IPS-15b (cell line): ENCODE data around the gene PHLPP1.

ENCODE experiments used
- H3K27me3 ChIP-seq: one replicate; pipeline ENCODE4 v1.6.1; 2013; ENCODE audit warnings: low read length; ENCODE audit not compliant: control insufficient read depth, insufficient read depth
- H3K36me3 ChIP-seq: one replicate; pipeline ENCODE4 v1.6.1; 2013; ENCODE audit warnings: low read length; ENCODE audit not compliant: control insufficient read depth, insufficient read depth
- H3K4me1 ChIP-seq: one replicate; pipeline ENCODE4 v1.6.1; 2013; ENCODE audit warnings: mild to moderate bottlenecking, low read length; ENCODE audit not compliant: control insufficient read depth, insufficient read depth
- H3K4me3 ChIP-seq: one replicate; pipeline ENCODE4 v1.5.1; 2013; ENCODE audit warnings: low read depth, low read length
- H3K9ac ChIP-seq: one replicate; pipeline ENCODE4 v1.6.1; 2013; ENCODE audit warnings: low read depth, mild to moderate bottlenecking, low read length
- H3K9me3 ChIP-seq: one replicate; pipeline ENCODE4 v1.6.1; 2013; ENCODE audit warnings: mild to moderate bottlenecking, low read length; ENCODE audit not compliant: control insufficient read depth, insufficient read depth

PHLPP1 gene

GRCh38 chr18:62829936-62830335 is 114.6 kb downstream of the PHLPP1 start:
- Histone ChIP-seq H3K4me1 (peaks cover 24% of the 10 kb centered on the region), H3K9ac (no peak overlapping the region), H3K27me3 (no peaks in the 10 kb centered on the region), H3K9me3 (no peaks in the 10 kb centered on the region), H3K4me3 (no peak overlapping the region), H3K36me3 (no peaks in the 10 kb centered on the region)

GRCh38 chr18:62832282-62832681 is 116.9 kb downstream of the PHLPP1 start:
- H3K9ac ChIP-seq = no peak overlapping the region
- H3K4me1 ChIP-seq = peaks cover 26% of the 10 kb centered on the region
- H3K9me3 ChIP-seq = no peaks in the 10 kb centered on the region
- no peaks in the 10 kb centered on the region for H3K27me3 ChIP-seq
- H3K4me3 ChIP-seq = no peak overlapping the region
- H3K36me3 ChIP-seq = no peaks in the 10 kb centered on the region

- H3K9ac ChIP-seq = no peak overlapping the region
- no peaks in the 10 kb centered on the region for H3K27me3 ChIP-seq
- no peaks in the 10 kb centered on the region for H3K36me3 ChIP-seq
- no peak overlapping the region for H3K4me3 ChIP-seq
- peaks cover 22% of the 10 kb centered on the region for H3K4me1 ChIP-seq
- no peaks in the 10 kb centered on the region for H3K9me3 ChIP-seq
Observed at GRCh38 chr18:62833494-62833893, 118.2 kb downstream of the PHLPP1 start.

- H3K4me1 ChIP-seq = peaks cover 32% of the 10 kb centered on the region
- no peaks in the 10 kb centered on the region for H3K36me3 ChIP-seq
- no peak overlapping the region for H3K9ac ChIP-seq
- no peak overlapping the region for H3K4me3 ChIP-seq
- H3K27me3 ChIP-seq = no peaks in the 10 kb centered on the region
- no peaks in the 10 kb centered on the region for H3K9me3 ChIP-seq
Observed at GRCh38 chr18:62834715-62835114, 119.4 kb downstream of the PHLPP1 start.

- Histone ChIP-seq H3K27me3 (no peaks in the 10 kb centered on the region), H3K9me3 (no peaks in the 10 kb centered on the region), H3K9ac (no peak overlapping the region), H3K36me3 (no peaks in the 10 kb centered on the region), H3K4me3 (no peak overlapping the region), H3K4me1 (peaks cover 28% of the 10 kb centered on the region)
Observed at GRCh38 chr18:62837011-62837410, 121.7 kb downstream of the PHLPP1 start.

- no peak overlapping the region for H3K4me3 ChIP-seq
- H3K27me3 ChIP-seq = no peaks in the 10 kb centered on the region
- H3K36me3 ChIP-seq = no peaks in the 10 kb centered on the region
- no peaks in the 10 kb centered on the region for H3K9me3 ChIP-seq
- peaks cover 23% of the 10 kb centered on the region for H3K4me1 ChIP-seq
- no peak overlapping the region for H3K9ac ChIP-seq
Observed at GRCh38 chr18:62838475-62839098, 123.2 kb downstream of the PHLPP1 start.

- peaks cover 13% of the 10 kb centered on the region for H3K4me1 ChIP-seq
- H3K27me3 ChIP-seq = no peaks in the 10 kb centered on the region
- no peak overlapping the region for H3K4me3 ChIP-seq
- peaks cover 2% of the 10 kb centered on the region for H3K36me3 ChIP-seq
- no peaks in the 10 kb centered on the region for H3K9me3 ChIP-seq
- H3K9ac ChIP-seq = no peak overlapping the region
Observed at GRCh38 chr18:62839874-62840713, 124.8 kb downstream of the PHLPP1 start.

- Histone ChIP-seq H3K9me3 (no peaks in the 10 kb centered on the region), H3K4me1 (peaks cover 13% of the 10 kb centered on the region), H3K4me3 (no peak overlapping the region), H3K27me3 (no peaks in the 10 kb centered on the region), H3K36me3 (peaks cover 4% of the 10 kb centered on the region), H3K9ac (no peak overlapping the region)
Observed at GRCh38 chr18:62841405-62841804, 126.1 kb downstream of the PHLPP1 start.

GRCh38 chr18:62842898-62843297 is 127.6 kb downstream of the PHLPP1 start:
- H3K9ac ChIP-seq = no peak overlapping the region
- H3K36me3 ChIP-seq = peaks cover 4% of the 10 kb centered on the region
- H3K4me3 ChIP-seq = no peak overlapping the region
- peaks cover 9% of the 10 kb centered on the region for H3K4me1 ChIP-seq
- no peaks in the 10 kb centered on the region for H3K27me3 ChIP-seq
- no peaks in the 10 kb centered on the region for H3K9me3 ChIP-seq

- Histone ChIP-seq H3K4me3 (no peak overlapping the region), H3K27me3 (no peaks in the 10 kb centered on the region), H3K9me3 (no peaks in the 10 kb centered on the region), H3K36me3 (peaks cover 4% of the 10 kb centered on the region), H3K4me1 (no peaks in the 10 kb centered on the region), H3K9ac (no peak overlapping the region)
Observed at GRCh38 chr18:62844850-62845643, 129.7 kb downstream of the PHLPP1 start.

- H3K4me1 ChIP-seq = no peaks in the 10 kb centered on the region
- H3K36me3 ChIP-seq = peaks cover 4% of the 10 kb centered on the region
- no peaks in the 10 kb centered on the region for H3K27me3 ChIP-seq
- no peak overlapping the region for H3K9ac ChIP-seq
- H3K9me3 ChIP-seq = no peaks in the 10 kb centered on the region
- no peak overlapping the region for H3K4me3 ChIP-seq
Observed at GRCh38 chr18:62846313-62846712, 131.0 kb downstream of the PHLPP1 start.
